HG03432 (cell line): ENCODE results near the gene SLC17A4.
"Not testable (repeated sequence)": the region's sequence is repeated elsewhere in the genome, so short reads cannot be mapped to it uniquely, and the experiment has no call there.

ENCODE experiments used
- ATAC-seq: cut with Tn5 transposase; IDR thresholded peaks from one replicate; pipeline ENCODE4 v1.9.1; 2021; ENCODE audit warnings: mild to moderate bottlenecking, moderate library complexity; ENCODE audit not compliant: unreplicated experiment

SLC17A4 gene

GRCh38 chr6:25748601-25749517 is 5.7 kb upstream of the SLC17A4 start:
- not testable (repeated sequence) for ATAC-seq

- no peak for ATAC-seq
Observed at GRCh38 chr6:25749837-25750236, 4.7 kb upstream of the SLC17A4 start.

GRCh38 chr6:25750906-25751305 is 3.6 kb upstream of the SLC17A4 start:
- ATAC-seq: no peak

- no peak for ATAC-seq
Observed at GRCh38 chr6:25753079-25753478, 1.5 kb upstream of the SLC17A4 start.

- ATAC-seq: no peak
Observed at GRCh38 chr6:25755483-25755882, 941 bp downstream of the SLC17A4 start.

GRCh38 chr6:25756382-25757363 is 2.1 kb downstream of the SLC17A4 start:
- no peak for ATAC-seq

GRCh38 chr6:25757936-25758642 is 3.5 kb downstream of the SLC17A4 start:
- no peak for ATAC-seq

GRCh38 chr6:25764611-25765010 is 10.1 kb downstream of the SLC17A4 start:
- ATAC-seq: no peak

GRCh38 chr6:25768566-25768965 is 14.0 kb downstream of the SLC17A4 start:
- ATAC-seq: no peak

GRCh38 chr6:25769983-25770382 is 15.4 kb downstream of the SLC17A4 start:
- ATAC-seq: no peak

GRCh38 chr6:25774120-25774715 is 19.7 kb downstream of the SLC17A4 start:
- no peak for ATAC-seq

GRCh38 chr6:25777031-25777430 is 22.5 kb downstream of the SLC17A4 start:
- ATAC-seq: no peak

GRCh38 chr6:25777856-25778649 is 23.5 kb downstream of the SLC17A4 start:
- ATAC-seq: no peak

GRCh38 chr6:25781134-25781533 is 26.6 kb downstream of the SLC17A4 start:
- no peak for ATAC-seq

GRCh38 chr6:25787428-25787827 is 32.9 kb downstream of the SLC17A4 start:
- no peak for ATAC-seq

- ATAC-seq: no peak
Observed at GRCh38 chr6:25788305-25788922, 33.9 kb downstream of the SLC17A4 start.

- no peak for ATAC-seq
Observed at GRCh38 chr6:25789475-25789874, 34.9 kb downstream of the SLC17A4 start.

- ATAC-seq: no peak
Observed at GRCh38 chr6:25792016-25792415, 37.5 kb downstream of the SLC17A4 start.

- ATAC-seq: no peak
Observed at GRCh38 chr6:25793970-25794369, 39.4 kb downstream of the SLC17A4 start.
